Esophagus muscularis mucosa (tissue), 4 donors: Measurements from ENCODE around the gene SLC37A1. TPM values are rescaled to one million over a fixed set of nuclear protein-coding genes. Genes with fewer than 3 reads are reported as not detected.

ENCODE experiments used
- DNase-seq: peaks from one replicate; pipeline ENCODE4 v3.0.0-alpha.2; 2017; ENCODE audit errors: extremely low spot score
- H3K27ac ChIP-seq, 4 donors: fragments of 200-600 bp; sonication (generic); replicated peaks in 1 of 4; 1 replicate in 3 of 4; 2 replicates in 1 of 4; pipeline ENCODE4 v1.5.1; 2016 to 2019; ENCODE audit warnings: mild to moderate bottlenecking in 1 of 4
- H3K27me3 ChIP-seq, 4 donors: fragments of 200-600 bp; sonication (generic); one replicate each; pipeline versions ENCODE4 v1.5.1 to v1.6.0; 2016 to 2019
- H3K36me3 ChIP-seq, 4 donors: fragments of 200-600 bp; sonication (generic); one replicate each; pipeline ENCODE4 v1.5.1; 2016 to 2019
- H3K4me1 ChIP-seq, 4 donors: fragments of 200-600 bp; sonication (generic); one replicate each; pipeline ENCODE4 v1.5.1; 2016 to 2019
- H3K4me3 ChIP-seq, 4 donors: fragments of 200-600 bp; sonication (generic); 1 replicate in 2 of 4; 2 replicates in 2 of 4; pipeline ENCODE4 v1.5.1; 2016 to 2019; ENCODE audit warnings: mild to moderate bottlenecking in 4 of 4, moderate library complexity in 1 of 4
- H3K9me3 ChIP-seq, 4 donors: fragments of 200-600 bp; sonication (generic); 1 replicate in 3 of 4; 2 replicates in 1 of 4; pipeline ENCODE4 v1.5.1; 2016 to 2019
- EP300 ChIP-seq: sonication (generic); formaldehyde crosslinking; IDR thresholded peaks from one replicate; pipeline ENCODE4 v1.6.1; 2017; ENCODE audit warnings: antibody characterized with exemption
- POLR2A ChIP-seq: fragments of 450-650 bp; IDR thresholded peaks from one replicate; pipeline ENCODE4 v1.6.1; 2017; ENCODE audit warnings: antibody characterized with exemption, moderate library complexity, mild to moderate bottlenecking, low read depth
- POLR2AphosphoS5 ChIP-seq, 2 donors: sonication (generic); formaldehyde crosslinking; IDR thresholded peaks; one replicate each; pipeline ENCODE4 v1.6.1; 2017; ENCODE audit warnings: antibody characterized with exemption in 2 of 2
- WGBS: methylation state at CpG from one replicate; pipeline ENCODE4 v1.1.5; 2018; 5-methylcytosine and 5-hydroxymethylcytosine counted together
- intact Hi-C: fragments of 100-400 bp; cut with DNase I; formaldehyde crosslinking; loops from one replicate; pipeline ENCODE4 v1.15.1; 2023
- total RNA-seq, 4 donors: library from RNA; depleted of rRNA; stranded (reverse); fragments of >200 nt; gene quantifications; one replicate each; pipeline versions ENCODE4 v1.1.0 to v1.2.1, GENCODE V29; 2016
- TF ChIP-seq, protein P1 (sequence below), 3 experiments: fragments of 200-600 bp in 2 of 3; fragments of 450-650 bp in 1 of 3; sonication (generic) in 2 of 3; IDR thresholded peaks; one replicate each; pipeline ENCODE4 v1.5.1; 2017 to 2019; ENCODE audit warnings: antibody characterized with exemption in 3 of 3, mild to moderate bottlenecking in 2 of 3, moderate library complexity in 1 of 3

Gene SLC37A1
- total RNA-seq, 4 donors from 2014 or later, result 5.4 to 11.1 (median 7.1) TPM

DNA sequence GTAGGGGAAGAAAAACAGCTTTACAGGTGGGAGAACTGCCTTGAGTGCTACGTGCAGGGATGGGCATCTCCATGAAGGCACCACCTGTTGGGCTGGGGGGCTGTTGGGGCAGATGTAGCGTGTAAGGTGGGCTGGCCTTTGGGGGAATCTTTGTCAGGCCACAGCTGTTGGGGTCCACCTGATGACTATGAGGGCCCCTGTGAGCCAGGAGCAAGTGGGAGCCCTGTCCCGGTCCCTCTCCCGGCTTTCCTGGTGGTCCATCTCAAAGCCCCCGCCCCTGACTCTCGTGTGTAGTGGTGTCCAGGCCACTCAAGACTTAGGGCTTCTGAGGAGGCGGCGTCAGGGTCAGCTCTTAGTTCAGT lies 13.5 kb downstream of the SLC37A1 start:
- Histone ChIP-seq H3K36me3 (peaks cover 0 to 9% (median 4%) of the 10 kb centered on the region in 4 donors), H3K27ac (peak overlapping the region in 1 of 4 donors; percentile 59), H3K4me3 (no peak overlapping the region), H3K9me3 (no peaks in the 10 kb centered on the region), H3K4me1 (peaks cover 28 to 39% (median 37%) of the 10 kb centered on the region in 4 donors), H3K27me3 (no peaks in the 10 kb centered on the region)
- TF ChIP-seq, protein P1, sequence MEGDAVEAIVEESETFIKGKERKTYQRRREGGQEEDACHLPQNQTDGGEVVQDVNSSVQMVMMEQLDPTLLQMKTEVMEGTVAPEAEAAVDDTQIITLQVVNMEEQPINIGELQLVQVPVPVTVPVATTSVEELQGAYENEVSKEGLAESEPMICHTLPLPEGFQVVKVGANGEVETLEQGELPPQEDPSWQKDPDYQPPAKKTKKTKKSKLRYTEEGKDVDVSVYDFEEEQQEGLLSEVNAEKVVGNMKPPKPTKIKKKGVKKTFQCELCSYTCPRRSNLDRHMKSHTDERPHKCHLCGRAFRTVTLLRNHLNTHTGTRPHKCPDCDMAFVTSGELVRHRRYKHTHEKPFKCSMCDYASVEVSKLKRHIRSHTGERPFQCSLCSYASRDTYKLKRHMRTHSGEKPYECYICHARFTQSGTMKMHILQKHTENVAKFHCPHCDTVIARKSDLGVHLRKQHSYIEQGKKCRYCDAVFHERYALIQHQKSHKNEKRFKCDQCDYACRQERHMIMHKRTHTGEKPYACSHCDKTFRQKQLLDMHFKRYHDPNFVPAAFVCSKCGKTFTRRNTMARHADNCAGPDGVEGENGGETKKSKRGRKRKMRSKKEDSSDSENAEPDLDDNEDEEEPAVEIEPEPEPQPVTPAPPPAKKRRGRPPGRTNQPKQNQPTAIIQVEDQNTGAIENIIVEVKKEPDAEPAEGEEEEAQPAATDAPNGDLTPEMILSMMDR (IDR thresholded peaks at IDR 0.05), result no peak
- TF ChIP-seq POLR2AphosphoS5 (IDR thresholded peaks at IDR 0.05), result no peak
- no peak for TF ChIP-seq POLR2A
- no peak for TF ChIP-seq EP300
- 92% methylated on average over 8 of the region's 8 CpGs for WGBS
- no peak for DNase-seq
- intact Hi-C loops, result no loop called here

DNA sequence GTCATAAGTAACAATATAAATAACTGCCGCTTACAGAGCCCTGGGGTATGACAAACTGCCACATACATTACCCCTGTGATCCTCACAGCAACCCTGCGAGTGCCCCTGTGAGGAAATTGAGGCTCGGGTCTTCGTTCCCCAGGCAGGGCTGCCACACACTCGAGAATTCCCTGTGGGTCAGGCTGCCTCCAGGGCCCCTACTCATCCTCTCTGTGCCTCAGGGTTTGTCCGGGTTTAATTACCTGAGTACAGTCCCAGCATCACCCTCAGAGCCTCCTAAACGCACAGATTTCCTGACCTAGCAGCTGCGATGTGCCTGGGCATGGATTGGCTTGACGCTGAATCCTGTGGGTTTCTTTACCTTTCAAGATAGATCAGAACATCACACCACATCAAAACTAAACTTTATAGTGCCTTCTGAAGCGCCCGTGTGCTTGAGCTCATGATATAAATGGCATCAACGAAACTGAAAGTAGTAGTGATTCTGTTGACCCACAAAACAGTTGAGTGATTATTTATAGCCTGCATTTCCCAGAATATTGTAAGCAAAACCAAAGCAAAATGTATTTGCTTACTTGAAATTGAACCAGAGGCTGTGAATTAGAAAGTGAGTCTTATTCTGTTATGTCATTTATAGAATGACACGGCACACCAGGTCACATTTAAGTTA lies 14.0 kb downstream of the SLC37A1 start:
- Histone ChIP-seq H3K9me3 (no peaks in the 10 kb centered on the region), H3K36me3 (peaks cover 0 to 4% (median 1%) of the 10 kb centered on the region in 4 donors), H3K27me3 (no peaks in the 10 kb centered on the region), H3K27ac (peak overlapping the region; percentile 16 to 59 (median 26)), H3K4me3 (peak overlapping the region in 2 of 4 donors; percentile 14 to 20), H3K4me1 (peaks cover 32 to 42% (median 41%) of the 10 kb centered on the region in 4 donors)
- 73% methylated on average over 13 of the region's 13 CpGs for WGBS
- no peak for DNase-seq
- TF ChIP-seq POLR2A (no peak), EP300 (no peak), POLR2AphosphoS5 (IDR thresholded peaks at IDR 0.05) (no peak)
- TF ChIP-seq, protein P1 (IDR thresholded peaks at IDR 0.05), result no peak
- intact Hi-C loops, result no loop called here

DNA sequence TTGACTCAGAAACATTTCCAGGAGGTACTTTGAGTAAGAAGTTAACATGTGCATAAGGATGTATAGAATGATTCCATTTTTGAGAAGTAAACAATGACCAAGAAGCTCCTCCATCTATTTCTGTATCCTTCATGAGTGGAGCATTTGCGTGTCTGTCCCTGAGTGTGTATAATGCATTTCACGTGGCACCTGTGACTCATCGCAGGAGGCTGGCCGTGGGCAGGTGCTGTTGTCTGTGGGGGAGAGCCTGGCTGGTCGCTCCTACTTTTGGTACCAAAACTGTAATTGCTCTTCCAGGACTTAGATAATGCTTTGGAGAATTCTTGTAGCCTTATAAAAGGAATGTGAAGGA lies 16.5 kb downstream of the SLC37A1 start:
- DNase-seq, result no peak
- no peaks in the 10 kb centered on the region for H3K27me3 ChIP-seq
- no peak overlapping the region for H3K4me3 ChIP-seq
- 89% methylated on average over 5 of the region's 5 CpGs for WGBS
- TF ChIP-seq POLR2AphosphoS5 (IDR thresholded peaks at IDR 0.05) (no peak), POLR2A (no peak), EP300 (no peak)
- TF ChIP-seq, protein P1 (IDR thresholded peaks at IDR 0.05), result no peak
- peaks cover 0 to 11% (median 9%) of the 10 kb centered on the region in 4 donors for H3K36me3 ChIP-seq
- H3K27ac ChIP-seq, result no peak overlapping the region
- intact Hi-C loops, result no loop called here
- peaks cover 26 to 38% (median 35%) of the 10 kb centered on the region in 4 donors for H3K4me1 ChIP-seq
- no peaks in the 10 kb centered on the region for H3K9me3 ChIP-seq

DNA sequence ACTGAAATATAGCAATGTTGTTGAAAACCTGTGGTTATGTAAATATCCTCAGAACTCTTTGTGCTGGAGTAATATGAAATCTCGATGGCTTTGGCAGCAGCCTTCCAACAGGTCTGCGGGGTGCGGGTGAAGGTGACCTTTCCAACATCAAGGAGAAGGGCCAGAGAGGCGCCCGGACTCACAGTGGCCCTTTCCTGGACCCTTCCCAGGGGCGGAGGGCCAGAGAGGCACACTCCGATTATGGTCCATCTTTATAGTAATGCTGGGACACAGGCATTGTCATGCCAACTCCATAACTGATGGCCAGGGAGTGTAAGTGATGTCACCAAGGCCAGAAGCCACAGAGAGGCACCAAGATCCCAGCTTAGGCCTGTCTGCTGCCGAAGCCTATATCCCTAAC lies 18.1 kb downstream of the SLC37A1 start:
- H3K4me1 ChIP-seq, result peaks cover 11 to 23% (median 21%) of the 10 kb centered on the region in 4 donors
- no peaks in the 10 kb centered on the region for H3K9me3 ChIP-seq
- H3K4me3 ChIP-seq, result no peak overlapping the region
- no peaks in the 10 kb centered on the region for H3K27me3 ChIP-seq
- H3K27ac ChIP-seq, result no peak overlapping the region
- DNase-seq, result no peak
- H3K36me3 ChIP-seq, result peaks cover 0 to 26% (median 12%) of the 10 kb centered on the region in 4 donors
- intact Hi-C loops, result no loop called here
- 77% methylated on average over 8 of the region's 8 CpGs for WGBS
- TF ChIP-seq EP300 (no peak), POLR2AphosphoS5 (IDR thresholded peaks at IDR 0.05) (no peak), POLR2A (no peak)
- TF ChIP-seq, protein P1 (IDR thresholded peaks at IDR 0.05), result no peak
